ENCODE results near the gene PRG2.

- TF ChIP-seq CTCF (IDR thresholded peaks at IDR 0.05) = no peak
- TF ChIP-seq POLR2A (IDR thresholded peaks at IDR 0.05) = no peak
Observed at GRCh38 chr11:57392763-57393105, 2.3 kb upstream of the PRG2 start.
